ENCODE data around the gene LRBA. TPM values are rescaled to one million over a fixed set of nuclear protein-coding genes. Genes with fewer than 3 reads are reported as not detected.
"Not testable (repeated sequence)": the region's sequence is repeated elsewhere in the genome, so short reads cannot be mapped to it uniquely, and the experiment has no call there.

The LRBA gene
- total and polyA plus RNA-seq, 2 donors (not counting 3 experiments of a cell fraction or from before 2014, with no cell fraction given) = 18.0 to 35.1 TPM

- H3K4me2 ChIP-seq (ENCODE audit: insufficient read depth, low read length); H3K9ac ChIP-seq (replicated peaks; ENCODE audit: extremely low read depth, insufficient read depth, low read length); DNase-seq (ENCODE audit: low read depth, low spot score); BruUV-seq (replicated peaks); H3K79me2 ChIP-seq (ENCODE audit: control insufficient read depth, insufficient read depth, low read length); H2AFZ ChIP-seq (ENCODE audit: low read depth, low read length); H3K4me3 ChIP-seq (replicated peaks in 1 of 3; ENCODE audit: insufficient read depth in 1 of 3, low read depth in 1 of 3, low read length in 3 of 3); H3K4me1 ChIP-seq (ENCODE audit: control insufficient read depth, extremely low read depth, insufficient read depth, low read length); H3K27ac ChIP-seq (ENCODE audit: insufficient read depth, low read depth, low read length); H3K9me1 ChIP-seq (replicated peaks; ENCODE audit: control insufficient read depth, extremely low read depth, insufficient read depth, low read length); dilution Hi-C loops (cut with MboI; ENCODE audit: extremely low pct_ligation_motif_present, low sequenced_read_pairs); intact Hi-C loops (cut with micrococcal nuclease); H3K36me3 ChIP-seq (ENCODE audit: control insufficient read depth in 2 of 2, extremely low read depth in 1 of 2, insufficient read depth in 2 of 2, low read length in 2 of 2); H3K9me3 ChIP-seq (replicated peaks; ENCODE audit: control insufficient read depth, insufficient read depth, low read length); H3K27me3 ChIP-seq (ENCODE audit: control insufficient read depth in 2 of 2, insufficient read depth in 2 of 2, low read length in 2 of 2); FAIRE-seq; H4K20me1 ChIP-seq (replicated peaks; ENCODE audit: control insufficient read depth, extremely low read depth, insufficient read depth, low read length): not testable (repeated sequence)
- CTCF ChIA-PET = interaction anchor here (1.0 kb wide), 1 partner anchor 17 kb away, joined by 3 read pairs; no protein-coding TSS in a partner anchor
- POLR2A ChIA-PET = interaction anchor here (0.6 kb wide), 1 partner anchor 97 kb away, joined by 4 read pairs; no protein-coding TSS in a partner anchor
Observed at GRCh38 chr4:151063143-151063542, 48.1 kb upstream of the LRBA start.

- no peaks in the 10 kb centered on the region for H3K79me2 ChIP-seq (ENCODE audit: control insufficient read depth, insufficient read depth, low read length)
- dilution Hi-C loops (cut with MboI; ENCODE audit: extremely low pct_ligation_motif_present, low sequenced_read_pairs) (no loop called here), intact Hi-C loops (cut with micrococcal nuclease) (no loop called here)
- H3K4me3 ChIP-seq (replicated peaks in 1 of 3; ENCODE audit: insufficient read depth in 1 of 3, low read depth in 1 of 3, low read length in 3 of 3) = no peak overlapping the region
- H3K9me1 ChIP-seq (replicated peaks; ENCODE audit: control insufficient read depth, extremely low read depth, insufficient read depth, low read length) = no peaks in the 10 kb centered on the region
- no peaks in the 10 kb centered on the region for H3K27me3 ChIP-seq (ENCODE audit: control insufficient read depth in 2 of 2, insufficient read depth in 2 of 2, low read length in 2 of 2)
- no peak for FAIRE-seq
- H3K9ac ChIP-seq (replicated peaks; ENCODE audit: extremely low read depth, insufficient read depth, low read length) = no peak overlapping the region
- ChIA-PET CTCF (no interaction called here), POLR2A (no interaction called here)
- no peak for TF ChIP-seq EZH2 (IDR thresholded peaks at IDR 0.05; ENCODE audit: borderline replicate concordance, low read depth, low read length, severe bottlenecking)
- no peak for TF ChIP-seq POLR2AphosphoS5 (IDR thresholded peaks at IDR 0.05; ENCODE audit: insufficient read depth, low read depth, low read length)
- no peak for TF ChIP-seq FOS (IDR thresholded peaks at IDR 0.05; ENCODE audit: borderline replicate concordance, insufficient read depth, low read length)
- TF ChIP-seq JUN (IDR thresholded peaks at IDR 0.05; ENCODE audit: borderline replicate concordance, insufficient read depth, insufficient read length, low read depth) = no peak
- no peak for TF ChIP-seq MYC (IDR thresholded peaks at IDR 0.05; ENCODE audit: low read depth, low read length)
- TF ChIP-seq POLR2A (IDR thresholded peaks at IDR 0.05; ENCODE audit: low read depth, low read length) = no peak
- TF ChIP-seq CTCF (IDR thresholded peaks at IDR 0.05; ENCODE audit: extremely low read depth in 1 of 2, insufficient read depth in 1 of 2, low read depth in 1 of 2, low read length in 2 of 2) = no peak
- TF ChIP-seq MAX (IDR thresholded peaks at IDR 0.05; ENCODE audit: insufficient read depth, insufficient read length) = no peak
- TF ChIP-seq GATA2 (IDR thresholded peaks at IDR 0.05; ENCODE audit: insufficient read depth, insufficient read length, low read depth, low read length) = no peak
- no peak overlapping the region for H2AFZ ChIP-seq (ENCODE audit: low read depth, low read length)
- no peak overlapping the region for H3K4me2 ChIP-seq (ENCODE audit: insufficient read depth, low read length)
- H3K27ac ChIP-seq (ENCODE audit: insufficient read depth, low read depth, low read length) = no peak overlapping the region
- no peaks in the 10 kb centered on the region for H4K20me1 ChIP-seq (replicated peaks; ENCODE audit: control insufficient read depth, extremely low read depth, insufficient read depth, low read length)
- no TSS peak for BruUV-seq (replicated peaks)
- H3K36me3 ChIP-seq (ENCODE audit: control insufficient read depth in 2 of 2, extremely low read depth in 1 of 2, insufficient read depth in 2 of 2, low read length in 2 of 2) = no peaks in the 10 kb centered on the region
- no peak for DNase-seq (ENCODE audit: low read depth, low spot score)
- H3K9me3 ChIP-seq (replicated peaks; ENCODE audit: control insufficient read depth, insufficient read depth, low read length) = no peaks in the 10 kb centered on the region
- no peaks in the 10 kb centered on the region for H3K4me1 ChIP-seq (ENCODE audit: control insufficient read depth, extremely low read depth, insufficient read depth, low read length)
Observed at GRCh38 chr4:151055539-151055938, 40.5 kb upstream of the LRBA start.
